Upper lobe of left lung (tissue), 6 donors: ENCODE measurements around the gene FHOD3. TPM values are rescaled to one million over a fixed set of nuclear protein-coding genes. Genes with fewer than 3 reads are reported as not detected.

ENCODE experiments used
- ATAC-seq, 2 donors: fragments of 200-7000 bp; cut with Tn5 transposase; one replicate each; pipeline ENCODE4 v1.9.1; 2022; ENCODE audit warnings: mild to moderate bottlenecking in 2 of 2, moderate library complexity in 2 of 2; ENCODE audit not compliant: low FRiP score in 2 of 2
- DNase-seq, 2 donors: peaks; one replicate each; pipeline ENCODE4 v3.0.0-alpha.2; 2019 to 2020
- H3K27ac ChIP-seq, 4 donors: fragments of 200-600 bp; sonication (generic); one replicate each; pipeline ENCODE4 v1.5.1; 2016 to 2019
- H3K27me3 ChIP-seq, 4 donors: fragments of 200-600 bp; sonication (generic); one replicate each; pipeline ENCODE4 v1.5.1; 2017 to 2019
- H3K36me3 ChIP-seq, 4 donors: fragments of 200-600 bp; sonication (generic); one replicate each; pipeline ENCODE4 v1.5.1; 2016 to 2019
- H3K4me1 ChIP-seq, 4 donors: fragments of 200-600 bp; sonication (generic); one replicate each; pipeline ENCODE4 v1.5.1; 2018 to 2019
- H3K4me3 ChIP-seq, 4 donors: fragments of 200-600 bp; sonication (generic); one replicate each; pipeline ENCODE4 v1.5.1; 2017 to 2019; ENCODE audit warnings: mild to moderate bottlenecking in 2 of 4, moderate library complexity in 1 of 4
- H3K9me3 ChIP-seq, 4 donors: fragments of 200-600 bp; sonication (generic); one replicate each; pipeline ENCODE4 v1.5.1; 2018 to 2019
- EP300 ChIP-seq, 4 donors: sonication (generic); formaldehyde crosslinking; IDR thresholded peaks; one replicate each; pipeline ENCODE4 v1.5.1; 2017; ENCODE audit warnings: antibody characterized with exemption in 4 of 4, control low read depth in 2 of 4
- POLR2A ChIP-seq, 4 donors: fragments of 450-650 bp; IDR thresholded peaks; one replicate each; pipeline ENCODE4 v1.5.1; 2016 to 2017; ENCODE audit warnings: antibody characterized with exemption in 4 of 4, mild to moderate bottlenecking in 2 of 4
- POLR2AphosphoS5 ChIP-seq, 2 donors: sonication (generic); formaldehyde crosslinking; IDR thresholded peaks; one replicate each; pipeline ENCODE4 v1.5.1; 2017; ENCODE audit warnings: antibody characterized with exemption in 2 of 2
- WGBS, 2 donors: methylation state at CpG; one replicate each; pipeline ENCODE4 v1.1.5; 2017 to 2018; 5-methylcytosine and 5-hydroxymethylcytosine counted together
- total RNA-seq, 6 donors: library from RNA; depleted of rRNA in 4 of 6; stranded (reverse); fragments of >200 nt in 4 of 6; gene quantifications; one replicate each; pipeline versions ENCODE4 v1.1.0 to v1.2.1, GENCODE V29; 2016 to 2021
- TF ChIP-seq, protein P1 (sequence below), 6 experiments: fragments of 450-650 bp in 4 of 6; fragments of 200-600 bp in 2 of 6; sonication (generic) in 2 of 6; IDR thresholded peaks; one replicate each; pipeline ENCODE4 v1.5.1; 2016 to 2019; ENCODE audit warnings: antibody characterized with exemption in 6 of 6
- donor health status: DM: no; HTN: no; CAD: no; lungs with moderate emphysema.
- donor health status: DM: no; HTN: yes; CAD: no; lungs with severe emphysema.

FHOD3 gene
- total RNA-seq, 6 donors from 2014 or later: 0.40 to 4.8 (median 2.8) TPM

DNA sequence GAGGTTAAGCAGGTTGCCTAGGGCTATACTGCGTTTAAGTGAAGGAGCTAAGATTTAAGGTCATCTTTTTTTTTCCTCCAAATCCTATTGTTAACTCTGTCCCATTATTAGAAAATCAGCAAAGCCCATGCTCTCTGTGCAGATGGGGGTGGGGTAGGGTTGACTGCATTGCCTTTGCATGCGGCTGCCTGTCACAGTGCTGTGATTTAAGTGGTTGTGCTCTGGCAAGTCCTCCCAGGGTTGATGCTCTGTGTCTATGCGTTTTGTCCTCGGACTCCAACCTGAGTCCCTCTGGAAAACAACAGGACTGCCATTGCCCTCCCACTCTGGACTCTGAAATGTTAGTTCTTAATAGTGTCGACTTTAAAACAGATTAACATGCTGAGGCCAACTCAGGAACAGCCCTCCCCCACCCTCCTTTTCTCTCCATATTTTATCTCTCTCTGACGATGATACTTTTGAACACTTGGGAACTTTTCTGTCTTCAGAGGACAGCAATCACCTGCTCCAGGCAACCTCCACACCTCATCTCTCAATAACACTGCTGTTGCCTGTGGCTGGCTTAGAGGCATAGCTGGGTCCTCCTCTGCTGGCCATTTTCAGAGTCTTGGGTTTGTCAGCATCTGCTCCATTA is 5.8 kb downstream of the FHOD3 start:
- ATAC-seq: no peak
- Histone ChIP-seq H3K27me3 (peaks cover 0 to 4% (median 1%) of the 10 kb centered on the region in 4 donors), H3K4me1 (peaks cover 3% of the 10 kb centered on the region in 4 donors), H3K27ac (no peak overlapping the region), H3K4me3 (no peak overlapping the region), H3K36me3 (no peaks in the 10 kb centered on the region), H3K9me3 (no peaks in the 10 kb centered on the region)
- 66 to 76% methylated on average over 6 of the region's 6 CpGs for whole genome bisulfite sequencing, 2 donors
- DNase-seq: no peak
- TF ChIP-seq POLR2A (IDR thresholded peaks at IDR 0.05) (no peak), POLR2AphosphoS5 (IDR thresholded peaks at IDR 0.05) (no peak), EP300 (IDR thresholded peaks at IDR 0.05) (no peak)
- TF ChIP-seq, protein P1, sequence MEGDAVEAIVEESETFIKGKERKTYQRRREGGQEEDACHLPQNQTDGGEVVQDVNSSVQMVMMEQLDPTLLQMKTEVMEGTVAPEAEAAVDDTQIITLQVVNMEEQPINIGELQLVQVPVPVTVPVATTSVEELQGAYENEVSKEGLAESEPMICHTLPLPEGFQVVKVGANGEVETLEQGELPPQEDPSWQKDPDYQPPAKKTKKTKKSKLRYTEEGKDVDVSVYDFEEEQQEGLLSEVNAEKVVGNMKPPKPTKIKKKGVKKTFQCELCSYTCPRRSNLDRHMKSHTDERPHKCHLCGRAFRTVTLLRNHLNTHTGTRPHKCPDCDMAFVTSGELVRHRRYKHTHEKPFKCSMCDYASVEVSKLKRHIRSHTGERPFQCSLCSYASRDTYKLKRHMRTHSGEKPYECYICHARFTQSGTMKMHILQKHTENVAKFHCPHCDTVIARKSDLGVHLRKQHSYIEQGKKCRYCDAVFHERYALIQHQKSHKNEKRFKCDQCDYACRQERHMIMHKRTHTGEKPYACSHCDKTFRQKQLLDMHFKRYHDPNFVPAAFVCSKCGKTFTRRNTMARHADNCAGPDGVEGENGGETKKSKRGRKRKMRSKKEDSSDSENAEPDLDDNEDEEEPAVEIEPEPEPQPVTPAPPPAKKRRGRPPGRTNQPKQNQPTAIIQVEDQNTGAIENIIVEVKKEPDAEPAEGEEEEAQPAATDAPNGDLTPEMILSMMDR (IDR thresholded peaks at IDR 0.05): no peak

DNA sequence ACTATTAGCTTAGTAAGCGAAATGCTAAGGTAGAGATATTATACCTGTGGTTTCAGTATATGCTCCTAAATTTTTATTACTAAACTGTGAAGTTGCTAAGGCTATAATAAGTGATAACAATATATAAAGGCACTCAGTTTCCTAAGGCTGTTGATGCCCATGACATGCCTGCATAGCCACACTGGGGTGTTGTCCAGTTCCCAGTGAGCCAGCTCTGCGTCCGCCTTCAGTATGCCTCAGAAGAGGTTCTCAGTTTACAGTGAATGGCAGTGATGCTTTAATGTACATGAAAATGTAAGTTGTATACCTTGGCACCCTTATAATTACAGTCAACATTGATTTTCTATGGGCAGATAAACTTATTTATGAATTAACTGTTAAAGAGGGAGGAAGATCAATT is 7.2 kb downstream of the FHOD3 start:
- Histone ChIP-seq H3K4me3 (no peak overlapping the region), H3K27ac (no peak overlapping the region), H3K36me3 (no peaks in the 10 kb centered on the region), H3K9me3 (no peaks in the 10 kb centered on the region), H3K27me3 (no peaks in the 10 kb centered on the region), H3K4me1 (no peaks in the 10 kb centered on the region)
- TF ChIP-seq EP300 (IDR thresholded peaks at IDR 0.05): no peak
- no peak for TF ChIP-seq POLR2A (IDR thresholded peaks at IDR 0.05)
- TF ChIP-seq, protein P1 (IDR thresholded peaks at IDR 0.05): no peak
- TF ChIP-seq POLR2AphosphoS5 (IDR thresholded peaks at IDR 0.05): no peak
- WGBS, 2 donors: 86 to 87% methylated on average over 3 of the region's 3 CpGs
- ATAC-seq: no peak
- DNase-seq: no peak

DNA sequence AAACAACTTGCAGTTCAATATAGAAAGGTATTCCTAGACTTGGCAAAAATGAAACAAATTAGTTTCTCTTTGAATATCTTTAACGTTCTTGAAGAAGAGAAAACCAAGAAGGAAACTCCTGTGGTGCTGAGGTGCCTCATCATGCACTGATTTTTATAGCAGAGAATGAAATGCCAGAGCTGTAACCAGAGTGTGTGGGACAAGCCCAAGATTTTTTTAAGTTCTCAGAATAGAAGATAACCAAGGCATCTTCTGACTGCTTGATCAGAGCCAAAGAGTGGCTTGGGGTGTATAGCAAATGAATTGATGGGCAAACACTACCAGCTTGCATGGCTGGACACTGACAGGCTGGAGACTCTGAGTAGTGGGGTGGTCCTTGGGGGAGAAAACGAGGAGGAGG is 7.9 kb downstream of the FHOD3 start:
- H3K4me1 ChIP-seq: no peaks in the 10 kb centered on the region
- H3K27me3 ChIP-seq: no peaks in the 10 kb centered on the region
- WGBS, 2 donors: 38 to 39% methylated on average over 2 of the region's 2 CpGs
- H3K27ac ChIP-seq: no peak overlapping the region
- H3K9me3 ChIP-seq: no peaks in the 10 kb centered on the region
- H3K36me3 ChIP-seq: no peaks in the 10 kb centered on the region
- DNase-seq: no peak
- no peak overlapping the region for H3K4me3 ChIP-seq
- ATAC-seq: no peak
- no peak for TF ChIP-seq POLR2A (IDR thresholded peaks at IDR 0.05)
- no peak for TF ChIP-seq POLR2AphosphoS5 (IDR thresholded peaks at IDR 0.05)
- TF ChIP-seq, protein P1 (IDR thresholded peaks at IDR 0.05): no peak
- TF ChIP-seq EP300 (IDR thresholded peaks at IDR 0.05): no peak

DNA sequence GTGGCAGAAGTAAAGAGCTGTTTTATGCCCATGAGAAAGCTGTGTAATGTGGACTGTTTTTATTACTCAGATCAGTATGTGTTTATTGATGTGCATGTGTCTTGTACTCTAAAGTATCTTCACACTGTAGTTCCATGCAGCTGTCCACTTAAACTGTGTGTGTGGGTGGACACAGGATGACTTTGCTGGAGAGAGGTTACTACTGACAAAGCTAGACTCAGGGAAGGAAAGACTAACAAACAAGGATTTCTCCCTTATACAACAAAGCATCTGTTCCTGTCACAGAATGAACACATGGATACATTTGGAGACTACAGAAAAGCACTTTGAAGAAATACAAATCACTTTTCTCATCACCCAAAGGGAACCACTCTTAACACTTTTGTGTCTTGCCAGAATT is 10.0 kb downstream of the FHOD3 start:
- Histone ChIP-seq H3K9me3 (no peaks in the 10 kb centered on the region), H3K27me3 (no peaks in the 10 kb centered on the region), H3K4me3 (no peak overlapping the region), H3K27ac (no peak overlapping the region), H3K4me1 (no peaks in the 10 kb centered on the region), H3K36me3 (no peaks in the 10 kb centered on the region)
- ATAC-seq: no peak
- no peak for DNase-seq
- TF ChIP-seq, protein P1 (IDR thresholded peaks at IDR 0.05): no peak
- TF ChIP-seq POLR2AphosphoS5 (IDR thresholded peaks at IDR 0.05) (no peak), EP300 (IDR thresholded peaks at IDR 0.05) (no peak), POLR2A (IDR thresholded peaks at IDR 0.05) (no peak)
